Measurements from ENCODE around the gene LHFPL6.

DNA sequence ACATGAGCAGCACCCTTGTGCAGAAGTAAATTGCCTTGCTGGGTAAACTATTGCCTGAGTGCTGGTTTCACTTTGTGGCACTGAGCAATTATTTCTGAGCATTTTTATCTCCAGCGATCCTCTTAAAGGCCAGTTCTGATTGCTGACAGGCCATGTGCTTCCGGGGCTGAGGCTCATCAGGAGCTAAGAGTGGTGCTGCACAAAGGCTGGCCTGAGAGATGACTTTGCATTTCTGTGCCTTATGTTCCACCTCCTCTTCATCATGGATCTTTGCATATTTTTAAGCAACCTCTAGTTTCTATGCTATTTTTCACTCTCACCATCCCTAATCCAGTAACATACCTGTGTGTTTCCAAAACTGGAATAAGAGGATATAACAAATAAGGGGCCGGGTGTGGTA, 34.9 kb upstream of the LHFPL6 start:
- TF ChIP-seq EZH2phosphoT487 (IDR thresholded peaks at IDR 0.05; ENCODE audit: insufficient read depth, low read depth) (no peak), EZH2 (IDR thresholded peaks at IDR 0.05; ENCODE audit: insufficient read depth, poor library complexity, severe bottlenecking) (no peak)

Data from GM23248 (cell line).